ENCODE measurements around the gene NUDT4B.
"Not testable (repeated sequence)": the region's sequence is repeated elsewhere in the genome, so short reads cannot be mapped to it uniquely, and the experiment has no call there.

GRCh38 chr1:148729128-148729527 lies 19.4 kb upstream of the NUDT4B start:
- not testable (repeated sequence) for TF ChIP-seq POLR2A, EP300 (IDR thresholded peaks at IDR 0.05)
